SK-N-SH treated with all-trans-retinoic acid at 6 μM for 48 hours (cell line): ENCODE data around the gene HNF4A.

Experiments used
- PATZ1 ChIP-seq: fragments of 250-450 bp; sonication (Bioruptor Pico); IDR thresholded peaks from 2 replicates; pipeline ENCODE4 v1.8.0; 2020; ENCODE audit warnings: mild to moderate bottlenecking, moderate library complexity, borderline replicate concordance
- ZFP3 ChIP-seq: fragments of 250-450 bp; sonication (Bioruptor Pico); IDR thresholded peaks from 2 replicates; pipeline ENCODE4 v1.5.0; 2020; ENCODE audit warnings: mild to moderate bottlenecking, moderate library complexity
- ZFP30 ChIP-seq: fragments of 450-650 bp; formaldehyde crosslinking; IDR thresholded peaks from 2 replicates; pipeline ENCODE4 v1.5.0; 2022; ENCODE audit warnings: mild to moderate bottlenecking, moderate library complexity
- TF ChIP-seq, protein P1 (sequence below): fragments of 250-450 bp; sonication (Bioruptor Pico); IDR thresholded peaks from 2 replicates; pipeline ENCODE4 v1.5.1; 2021; ENCODE audit warnings: mild to moderate bottlenecking, moderate library complexity
- TF ChIP-seq, protein P2 (sequence below): fragments of 250-450 bp; sonication (Bioruptor Pico); IDR thresholded peaks from 2 replicates; pipeline ENCODE4 v1.5.1; 2020; ENCODE audit warnings: low read depth, mild to moderate bottlenecking, moderate library complexity

DNA sequence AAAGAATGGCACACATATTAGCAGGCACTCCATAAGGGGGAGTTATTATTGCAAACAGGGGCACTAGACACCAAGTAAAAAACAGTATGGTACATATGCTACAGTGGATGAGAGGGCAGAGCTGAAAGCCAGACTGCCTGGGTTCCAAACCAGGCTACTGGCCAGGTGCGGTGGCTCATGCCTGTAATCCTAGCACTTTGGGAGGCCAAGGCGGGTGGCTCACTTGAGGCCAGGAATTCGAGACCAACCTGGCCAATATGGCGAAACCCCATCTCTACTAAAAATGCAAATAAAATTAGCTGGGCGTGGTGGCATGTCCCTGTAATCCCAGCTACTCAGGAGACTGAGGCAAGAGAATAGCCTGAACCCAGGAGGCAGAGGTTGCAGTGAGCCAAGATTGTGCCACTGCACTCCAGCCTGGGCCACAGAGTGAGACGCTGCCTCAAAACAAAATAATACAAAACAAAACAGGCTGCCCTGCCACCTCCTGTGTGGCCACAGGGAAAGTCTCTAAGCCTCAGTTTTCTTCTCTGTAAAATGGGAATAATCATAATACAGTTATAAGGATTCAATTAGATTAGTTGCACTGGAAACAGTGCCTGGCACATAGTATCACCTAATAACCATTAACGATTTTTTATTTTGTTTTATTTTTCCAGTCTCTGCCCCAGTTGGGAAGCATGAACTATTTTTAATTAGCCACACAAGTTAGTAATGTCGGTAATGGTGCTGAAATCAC lies 112.7 kb downstream of the HNF4A start:
- TF ChIP-seq, protein P1, sequence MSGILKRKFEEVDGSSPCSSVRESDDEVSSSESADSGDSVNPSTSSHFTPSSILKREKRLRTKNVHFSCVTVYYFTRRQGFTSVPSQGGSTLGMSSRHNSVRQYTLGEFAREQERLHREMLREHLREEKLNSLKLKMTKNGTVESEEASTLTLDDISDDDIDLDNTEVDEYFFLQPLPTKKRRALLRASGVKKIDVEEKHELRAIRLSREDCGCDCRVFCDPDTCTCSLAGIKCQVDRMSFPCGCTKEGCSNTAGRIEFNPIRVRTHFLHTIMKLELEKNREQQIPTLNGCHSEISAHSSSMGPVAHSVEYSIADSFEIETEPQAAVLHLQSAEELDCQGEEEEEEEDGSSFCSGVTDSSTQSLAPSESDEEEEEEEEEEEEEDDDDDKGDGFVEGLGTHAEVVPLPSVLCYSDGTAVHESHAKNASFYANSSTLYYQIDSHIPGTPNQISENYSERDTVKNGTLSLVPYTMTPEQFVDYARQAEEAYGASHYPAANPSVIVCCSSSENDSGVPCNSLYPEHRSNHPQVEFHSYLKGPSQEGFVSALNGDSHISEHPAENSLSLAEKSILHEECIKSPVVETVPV (CRISPR knock-in tag), result no peak
- TF ChIP-seq ZFP3 (CRISPR knock-in tag) (no peak), PATZ1 (no peak), ZFP30 (no peak)
- TF ChIP-seq, protein P2, sequence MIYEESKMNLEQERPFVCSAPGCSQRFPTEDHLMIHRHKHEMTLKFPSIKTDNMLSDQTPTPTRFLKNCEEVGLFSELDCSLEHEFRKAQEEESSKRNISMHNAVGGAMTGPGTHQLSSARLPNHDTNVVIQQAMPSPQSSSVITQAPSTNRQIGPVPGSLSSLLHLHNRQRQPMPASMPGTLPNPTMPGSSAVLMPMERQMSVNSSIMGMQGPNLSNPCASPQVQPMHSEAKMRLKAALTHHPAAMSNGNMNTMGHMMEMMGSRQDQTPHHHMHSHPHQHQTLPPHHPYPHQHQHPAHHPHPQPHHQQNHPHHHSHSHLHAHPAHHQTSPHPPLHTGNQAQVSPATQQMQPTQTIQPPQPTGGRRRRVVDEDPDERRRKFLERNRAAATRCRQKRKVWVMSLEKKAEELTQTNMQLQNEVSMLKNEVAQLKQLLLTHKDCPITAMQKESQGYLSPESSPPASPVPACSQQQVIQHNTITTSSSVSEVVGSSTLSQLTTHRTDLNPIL (CRISPR knock-in tag), result no peak
